ENCODE data around the gene DERL3. TPM values are rescaled to one million over a fixed set of nuclear protein-coding genes. Genes with fewer than 3 reads are reported as not detected.
A peak's percentile ranks its signal among the peaks of the same experiment; 100 is the strongest.

The DERL3 gene
- total RNA-seq, 2 experiments from 2014 or later = 7.8 to 8.3 TPM

DNA sequence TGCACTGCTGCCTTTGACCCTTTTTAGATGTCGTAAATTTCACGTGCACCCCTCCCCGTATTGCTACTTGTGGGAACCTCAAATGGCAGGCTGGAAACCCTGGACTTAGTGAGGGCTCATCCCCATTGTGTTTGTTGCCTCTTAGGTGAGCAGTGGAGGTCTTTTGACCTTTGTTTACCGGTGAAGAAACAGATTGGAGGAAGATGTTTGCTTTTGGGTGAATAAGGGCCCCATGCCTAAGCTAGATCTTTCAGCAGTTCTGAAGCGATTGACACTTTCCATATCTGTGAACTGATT lies 51.3 kb downstream of the DERL3 start:
- Mint-ChIP-seq H3K27me3 (no peaks in the 10 kb centered on the region), H3K36me3 (ENCODE audit: low read depth) (peaks cover 8% of the 10 kb centered on the region), H3K27ac (peak overlapping the region; percentile 91), H3K4me3 (peak overlapping the region; percentile 88), H3K4me1 (peaks cover 42% of the 10 kb centered on the region), H3K9me3 (no peaks in the 10 kb centered on the region)
- DNase-seq = no peak
- ChIA-PET CTCF (interaction anchor here (0.5 to 1.4 kb wide), 4 partner anchors 12 to 69 kb away, joined by 3 to 6 read pairs (median 4); partner anchors contain the start of gene CHCHD10), POLR2A (interaction anchor here (0.5 to 3.6 kb wide), 10 partner anchors 12 to 223 kb away, joined by 3 to 17 read pairs (median 4); partner anchors contain the start of genes CABIN1, MIF and SLC2A11)

DNA sequence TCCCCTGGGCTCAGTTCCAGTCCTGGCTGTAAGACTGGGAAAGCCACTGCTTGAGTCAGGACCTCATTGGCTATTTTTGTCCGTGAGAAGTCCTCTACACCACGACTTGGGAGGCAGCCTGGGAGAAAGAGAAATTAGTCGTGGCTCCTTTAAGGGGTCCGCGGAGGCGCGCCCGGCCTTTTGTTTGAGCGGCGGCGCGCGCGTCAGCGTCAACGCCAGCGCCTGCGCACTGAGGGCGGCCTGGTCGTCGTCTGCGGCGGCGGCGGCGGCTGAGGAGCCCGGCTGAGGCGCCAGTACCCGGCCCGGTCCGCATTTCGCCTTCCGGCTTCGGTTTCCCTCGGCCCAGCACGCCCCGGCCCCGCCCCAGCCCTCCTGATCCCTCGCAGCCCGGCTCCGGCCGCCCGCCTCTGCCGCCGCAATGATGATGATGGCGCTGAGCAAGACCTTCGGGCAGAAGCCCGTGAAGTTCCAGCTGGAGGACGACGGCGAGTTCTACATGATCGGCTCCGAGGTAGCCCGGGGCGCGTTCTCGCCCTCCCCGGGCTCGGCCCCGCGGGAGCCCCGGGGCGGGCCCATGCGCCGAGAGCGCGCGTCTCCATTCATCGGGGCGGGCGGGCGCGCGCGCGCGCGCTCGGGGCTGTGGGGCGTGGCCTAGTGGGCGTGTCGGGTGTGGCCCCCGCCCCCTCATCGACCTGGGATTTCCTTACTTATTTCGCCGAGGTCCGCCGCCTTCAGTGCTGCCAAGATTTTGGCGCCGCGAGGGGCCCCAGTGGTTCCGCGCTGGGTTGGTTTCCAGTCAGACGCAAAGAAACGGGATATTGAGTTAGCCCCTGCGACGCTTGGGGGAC lies 51.8 kb downstream of the DERL3 start, which contains the start of gene SMARCB1:
SMARCB1 (plus strand) TSS at position 215 of the 848 bp plus-strand sequence; CDS start at position 419, 204 bp downstream.
- peak; percentile 92 for DNase-seq
- Mint-ChIP-seq H3K9me3 (no peaks in the 10 kb centered on the region), H3K4me3 (peak within 1 kb of the TSS; percentile 88), H3K27ac (peak within 1 kb of the TSS; percentile 91), H3K36me3 (ENCODE audit: low read depth) (peaks cover 3% of the 10 kb centered on the region), H3K4me1 (peaks cover 37% of the 10 kb centered on the region), H3K27me3 (no peaks in the 10 kb centered on the region)
- POLR2A ChIA-PET = interaction anchor here (0.5 to 3.6 kb wide), 15 partner anchors 12 to 224 kb away, joined by 3 to 17 read pairs (median 4); partner anchors contain the start of genes CABIN1, MIF and SLC2A11
- CTCF ChIA-PET = interaction anchor here (0.5 to 1.4 kb wide), 4 partner anchors 12 to 57 kb away, joined by 3 to 9 read pairs (median 5); partner anchors contain the start of gene CHCHD10

DNA sequence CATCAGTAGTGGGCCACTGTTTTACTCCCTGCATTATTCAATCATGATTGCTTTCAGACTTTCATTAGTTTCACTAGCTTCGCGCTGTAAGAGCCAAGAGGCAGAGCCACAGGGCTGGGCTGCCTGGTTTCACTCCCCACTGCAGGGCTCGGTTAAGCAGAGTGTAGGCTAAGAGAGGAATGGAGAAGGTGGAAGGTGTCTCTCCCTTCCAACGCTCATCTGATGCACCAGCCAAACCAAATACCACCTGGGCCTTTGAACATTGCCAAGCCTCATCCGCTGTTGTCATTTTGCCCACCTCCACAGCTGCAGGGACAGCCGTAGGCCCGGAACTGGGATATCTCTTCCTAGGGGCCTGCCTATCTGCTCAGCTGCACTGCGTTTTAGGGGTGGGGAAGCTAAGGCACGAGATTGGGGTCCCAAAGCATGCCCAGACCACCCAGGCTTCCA lies 52.5 kb downstream of the DERL3 start:
- Mint-ChIP-seq H3K27ac (peak overlapping the region; percentile 91), H3K4me3 (peak overlapping the region; percentile 88), H3K9me3 (no peaks in the 10 kb centered on the region), H3K27me3 (no peaks in the 10 kb centered on the region), H3K36me3 (ENCODE audit: low read depth) (peaks cover 3% of the 10 kb centered on the region), H3K4me1 (peaks cover 37% of the 10 kb centered on the region)
- CTCF ChIA-PET = interaction anchor here (0.6 to 1.1 kb wide), 2 partner anchors 16 to 57 kb away, joined by 3 to 9 read pairs; no protein-coding TSS in a partner anchor
- no peak for DNase-seq
- POLR2A ChIA-PET = interaction anchor here (0.8 to 2.4 kb wide), 7 partner anchors 11 to 225 kb away, joined by 3 to 17 read pairs (median 4); partner anchors contain the start of gene CABIN1

Other genes starting within 250 kb of the DERL3 start
- gene DRICH1, start 206.7 kb downstream of the DERL3 start, total RNA-seq = under 1 TPM; 0.38 to 0.48 TPM
- gene RGL4, start 148.0 kb downstream of the DERL3 start, total RNA-seq = 10 to 100 TPM; 26.9 to 28.8 TPM
- 1 to 10 TPM; 1.6 to 1.8 TPM for gene ZNF70, start 87.9 kb downstream of the DERL3 start, total RNA-seq
- gene VPREB3, start 84.6 kb downstream of the DERL3 start, total RNA-seq = not detected
- gene C22orf15, start 76.0 kb downstream of the DERL3 start, total RNA-seq = 1 to 10 TPM in 1 of 2 experiments, under 1 TPM in 1; 0.60 to 1.1 TPM
- gene CHCHD10, start 71.0 kb downstream of the DERL3 start, total RNA-seq = 10 to 100 TPM; 62.4 to 63.2 TPM
- under 1 TPM; 0.20 to 0.28 TPM for gene MMP11, start 66.2 kb downstream of the DERL3 start, total RNA-seq
- gene SMARCB1, start 52.0 kb downstream of the DERL3 start, total RNA-seq = 10 to 100 TPM; 65.6 to 66.9 TPM
- gene SLC2A11, start 18.9 kb upstream of the DERL3 start, total RNA-seq = 1 to 10 TPM; 6.5 TPM
- gene MIF, start 55.4 kb upstream of the DERL3 start, total RNA-seq = 100 to 1,000 TPM; 836 to 882 TPM
- gene GSTT2B, start 122.2 kb upstream of the DERL3 start, total RNA-seq = not detected
- 1 to 10 TPM; 2.2 to 2.3 TPM for gene DDTL, start 127.9 kb upstream of the DERL3 start, total RNA-seq
- gene DDT, start 135.4 kb upstream of the DERL3 start, total RNA-seq = 100 to 1,000 TPM; 116 to 119 TPM
- gene GSTT2, start 141.1 kb upstream of the DERL3 start, total RNA-seq = not detected
- gene GSTT4, start 166.4 kb upstream of the DERL3 start, total RNA-seq = not detected
- 100 to 1,000 TPM; 100 to 102 TPM for gene CABIN1, start 172.3 kb upstream of the DERL3 start, total RNA-seq